Breast epithelium (tissue), 4 donors: ENCODE results near the gene LRRC4C. TPM values are rescaled to one million over a fixed set of nuclear protein-coding genes. Genes with fewer than 3 reads are reported as not detected.

Experiments
- DNase-seq, 2 donors: peaks; one replicate each; pipeline ENCODE4 v3.0.0-alpha.2; 2019; ENCODE audit warnings: low spot score in 2 of 2
- H3K27ac ChIP-seq, 2 donors: fragments of 200-600 bp; sonication (generic) in 1 of 2; one replicate each; pipeline ENCODE4 v1.5.1; 2016 to 2019; ENCODE audit warnings: mild to moderate bottlenecking in 1 of 2
- H3K27me3 ChIP-seq, 2 donors: fragments of 200-600 bp; sonication (generic) in 1 of 2; one replicate each; pipeline versions ENCODE4 v1.5.1 to v1.6.0; 2017 to 2019; ENCODE audit warnings: control low read depth in 1 of 2, mild to moderate bottlenecking in 1 of 2
- H3K36me3 ChIP-seq: fragments of 200-600 bp; one replicate; pipeline ENCODE4 v1.5.1; 2019
- H3K4me1 ChIP-seq, 2 donors: fragments of 200-600 bp; sonication (generic); one replicate each; pipeline ENCODE4 v1.5.1; 2016 to 2019; ENCODE audit warnings: control low read depth in 1 of 2
- H3K4me3 ChIP-seq, 3 donors: fragments of 200-600 bp; sonication (generic); 1 replicate in 2 of 3; 2 replicates in 1 of 3; pipeline ENCODE4 v1.5.1; 2016 to 2019; ENCODE audit warnings: mild to moderate bottlenecking in 3 of 3, moderate library complexity in 2 of 3
- H3K9me3 ChIP-seq, 2 donors: fragments of 200-600 bp; sonication (generic) in 1 of 2; one replicate each; pipeline ENCODE4 v1.5.1; 2016 to 2019; ENCODE audit warnings: control low read depth in 1 of 2
- POLR2A ChIP-seq: fragments of 450-650 bp; IDR thresholded peaks from one replicate; pipeline ENCODE4 v1.6.1; 2016; ENCODE audit warnings: antibody characterized with exemption, mild to moderate bottlenecking, moderate library complexity
- POLR2AphosphoS5 ChIP-seq, 3 donors: sonication (generic); formaldehyde crosslinking; IDR thresholded peaks; one replicate each; pipeline ENCODE4 v1.6.1; 2017; ENCODE audit warnings: antibody characterized with exemption in 3 of 3
- intact Hi-C: fragments of 100-400 bp; cut with DNase I; formaldehyde crosslinking; loops from one replicate; pipeline ENCODE4 v1.15.1; 2023; ENCODE audit warnings: low total_unique reads
- total RNA-seq, 3 donors: library from RNA; depleted of rRNA; stranded (reverse); fragments of >200 nt; gene quantifications; one replicate each; pipeline ENCODE4 v1.1.0, GENCODE V29; 2016
- TF ChIP-seq, protein P1 (sequence below), 3 donors: fragments of 450-650 bp; IDR thresholded peaks; one replicate each; pipeline ENCODE4 v1.5.1; 2016 to 2017; ENCODE audit warnings: antibody characterized with exemption in 3 of 3, mild to moderate bottlenecking in 3 of 3, moderate library complexity in 3 of 3

LRRC4C gene
- total RNA-seq, 3 donors from 2014 or later, result 2.9 to 15.4 (median 6.6) TPM

DNA sequence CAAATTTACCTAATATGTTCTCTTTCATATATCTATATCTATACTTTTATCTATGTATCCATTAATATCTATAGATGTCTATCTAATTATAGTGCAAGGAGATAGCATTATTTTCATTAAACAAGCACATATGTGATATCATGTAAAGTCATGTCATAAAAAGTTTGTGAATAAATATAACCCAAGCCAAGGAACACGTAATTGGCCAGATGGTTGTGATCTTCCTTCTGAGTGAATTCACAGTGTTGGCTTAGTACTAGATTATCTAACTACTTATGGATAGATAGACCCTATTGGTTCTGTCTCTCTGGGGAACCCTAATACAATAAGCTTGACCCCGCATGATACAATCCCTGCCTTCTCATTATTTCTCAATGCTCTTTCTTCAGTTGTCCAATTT, 484.4 kb downstream of the LRRC4C start:
- H3K27me3 ChIP-seq, result no peaks in the 10 kb centered on the region
- no peak overlapping the region for H3K4me3 ChIP-seq
- no peak for DNase-seq
- no peaks in the 10 kb centered on the region for H3K36me3 ChIP-seq
- no peak overlapping the region for H3K27ac ChIP-seq
- no peak for TF ChIP-seq POLR2AphosphoS5 (IDR thresholded peaks at IDR 0.05)
- no peak for TF ChIP-seq POLR2A
- TF ChIP-seq, protein P1, sequence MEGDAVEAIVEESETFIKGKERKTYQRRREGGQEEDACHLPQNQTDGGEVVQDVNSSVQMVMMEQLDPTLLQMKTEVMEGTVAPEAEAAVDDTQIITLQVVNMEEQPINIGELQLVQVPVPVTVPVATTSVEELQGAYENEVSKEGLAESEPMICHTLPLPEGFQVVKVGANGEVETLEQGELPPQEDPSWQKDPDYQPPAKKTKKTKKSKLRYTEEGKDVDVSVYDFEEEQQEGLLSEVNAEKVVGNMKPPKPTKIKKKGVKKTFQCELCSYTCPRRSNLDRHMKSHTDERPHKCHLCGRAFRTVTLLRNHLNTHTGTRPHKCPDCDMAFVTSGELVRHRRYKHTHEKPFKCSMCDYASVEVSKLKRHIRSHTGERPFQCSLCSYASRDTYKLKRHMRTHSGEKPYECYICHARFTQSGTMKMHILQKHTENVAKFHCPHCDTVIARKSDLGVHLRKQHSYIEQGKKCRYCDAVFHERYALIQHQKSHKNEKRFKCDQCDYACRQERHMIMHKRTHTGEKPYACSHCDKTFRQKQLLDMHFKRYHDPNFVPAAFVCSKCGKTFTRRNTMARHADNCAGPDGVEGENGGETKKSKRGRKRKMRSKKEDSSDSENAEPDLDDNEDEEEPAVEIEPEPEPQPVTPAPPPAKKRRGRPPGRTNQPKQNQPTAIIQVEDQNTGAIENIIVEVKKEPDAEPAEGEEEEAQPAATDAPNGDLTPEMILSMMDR (IDR thresholded peaks at IDR 0.05), result no peak
- no peaks in the 10 kb centered on the region for H3K4me1 ChIP-seq
- H3K9me3 ChIP-seq, result peaks cover 8 to 19% of the 10 kb centered on the region in 2 donors
- intact Hi-C loops, result no loop called here

DNA sequence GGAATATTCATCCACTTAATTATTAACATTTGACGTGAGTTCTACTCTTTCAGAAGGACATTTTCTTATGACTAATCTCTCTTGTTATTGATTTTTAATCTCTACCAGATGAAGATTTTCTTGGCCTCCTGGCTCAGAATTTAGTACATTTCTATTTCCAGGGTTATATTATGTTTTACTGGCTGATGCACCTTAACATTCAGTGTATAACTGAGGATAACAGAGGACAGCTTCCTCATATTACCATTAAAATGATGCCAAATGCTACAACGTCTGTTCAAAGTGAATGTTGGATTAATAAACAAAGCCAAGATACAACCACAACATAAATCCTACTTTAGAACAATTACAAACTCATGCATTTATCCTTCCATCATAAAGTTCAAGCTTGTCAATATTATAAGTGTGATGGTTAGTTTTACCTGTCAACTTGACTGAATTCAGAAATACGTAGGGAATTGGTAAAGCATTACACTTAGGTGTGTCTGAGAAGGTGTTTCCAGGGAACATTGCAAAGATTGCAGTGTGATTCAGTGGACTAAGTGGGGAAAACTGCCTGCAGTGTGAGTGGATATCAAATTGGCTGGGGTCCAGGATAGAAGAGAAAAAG, 485.2 kb downstream of the LRRC4C start:
- peaks cover 8 to 22% of the 10 kb centered on the region in 2 donors for H3K9me3 ChIP-seq
- no peaks in the 10 kb centered on the region for H3K4me1 ChIP-seq
- intact Hi-C loops, result no loop called here
- H3K27me3 ChIP-seq, result no peaks in the 10 kb centered on the region
- no peak for TF ChIP-seq POLR2AphosphoS5 (IDR thresholded peaks at IDR 0.05)
- no peak for TF ChIP-seq POLR2A
- TF ChIP-seq, protein P1 (IDR thresholded peaks at IDR 0.05), result no peak
- no peaks in the 10 kb centered on the region for H3K36me3 ChIP-seq
- no peak for DNase-seq
- H3K27ac ChIP-seq, result no peak overlapping the region
- H3K4me3 ChIP-seq, result no peak overlapping the region

DNA sequence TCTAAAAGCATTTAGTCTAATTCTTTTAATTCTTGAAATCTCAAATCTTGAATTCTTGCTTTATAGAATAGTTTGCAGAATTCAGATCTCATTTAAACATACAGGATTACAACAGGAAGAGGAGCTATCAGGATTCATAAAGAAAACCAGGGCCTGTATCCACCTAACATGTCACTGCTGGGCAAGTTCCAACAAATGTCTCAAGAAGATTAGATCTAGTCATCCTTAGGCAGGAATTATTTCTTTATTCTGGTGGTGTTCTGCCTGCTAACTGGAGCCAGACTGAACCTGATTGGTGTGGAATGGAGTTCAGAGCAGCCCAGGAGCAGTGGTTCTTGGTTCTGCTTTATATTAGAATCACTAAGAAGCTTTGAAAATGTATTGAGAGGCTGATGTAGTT, 500.7 kb downstream of the LRRC4C start:
- TF ChIP-seq, protein P1 (IDR thresholded peaks at IDR 0.05), result no peak
- TF ChIP-seq POLR2A (no peak), POLR2AphosphoS5 (IDR thresholded peaks at IDR 0.05) (no peak)
- no peak overlapping the region for H3K4me3 ChIP-seq
- H3K27me3 ChIP-seq, result no peaks in the 10 kb centered on the region
- no peaks in the 10 kb centered on the region for H3K36me3 ChIP-seq
- DNase-seq, result no peak
- no peaks in the 10 kb centered on the region for H3K4me1 ChIP-seq
- no peak overlapping the region for H3K27ac ChIP-seq
- no peaks in the 10 kb centered on the region for H3K9me3 ChIP-seq
- intact Hi-C loops, result no loop called here

DNA sequence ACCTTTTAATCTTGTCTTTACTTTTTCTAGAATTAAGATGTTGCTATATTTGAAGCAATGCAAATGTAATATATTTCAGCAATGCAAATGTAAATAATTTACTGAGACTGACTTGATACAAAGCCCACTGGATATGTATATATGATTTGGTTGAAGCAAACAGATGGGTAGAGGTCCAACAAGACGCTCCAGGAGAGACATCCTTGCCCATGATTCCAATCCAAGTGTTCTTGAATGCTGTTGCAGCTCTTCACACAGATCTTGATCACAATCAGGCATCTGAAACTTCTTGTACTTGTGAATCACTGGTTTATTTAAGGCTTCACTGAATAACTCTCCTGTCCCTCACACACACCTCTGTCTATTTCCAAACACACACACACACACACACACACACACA, 507.0 kb downstream of the LRRC4C start:
- no peak for DNase-seq
- Histone ChIP-seq H3K27me3 (no peaks in the 10 kb centered on the region), H3K9me3 (no peaks in the 10 kb centered on the region), H3K36me3 (no peaks in the 10 kb centered on the region), H3K4me1 (no peaks in the 10 kb centered on the region), H3K4me3 (no peak overlapping the region), H3K27ac (no peak overlapping the region)
- intact Hi-C loops, result no loop called here
- TF ChIP-seq POLR2A (no peak), POLR2AphosphoS5 (IDR thresholded peaks at IDR 0.05) (no peak)
- TF ChIP-seq, protein P1 (IDR thresholded peaks at IDR 0.05), result no peak

DNA sequence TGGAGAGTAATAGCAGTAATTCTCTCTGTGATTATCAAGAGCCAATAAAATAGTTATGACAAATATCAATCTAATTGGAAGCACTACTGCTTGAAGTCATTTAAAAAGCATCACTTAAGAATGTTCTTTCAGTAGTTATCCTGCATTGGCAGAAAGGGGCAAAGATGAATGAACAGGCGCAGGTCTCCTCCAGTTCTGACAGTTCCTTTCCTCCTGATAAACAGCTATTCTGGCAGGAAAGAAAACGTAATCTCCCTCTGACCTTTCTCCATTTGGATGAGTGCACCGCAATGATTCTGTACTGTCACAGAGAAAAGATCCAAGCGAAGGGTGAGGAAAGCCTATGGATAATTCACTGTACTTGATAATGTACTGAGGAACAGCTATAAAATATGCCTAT, 521.5 kb downstream of the LRRC4C start:
- no peaks in the 10 kb centered on the region for H3K4me1 ChIP-seq
- no peak overlapping the region for H3K27ac ChIP-seq
- H3K36me3 ChIP-seq, result no peaks in the 10 kb centered on the region
- TF ChIP-seq POLR2AphosphoS5 (IDR thresholded peaks at IDR 0.05) (no peak), POLR2A (no peak)
- TF ChIP-seq, protein P1 (IDR thresholded peaks at IDR 0.05), result no peak
- intact Hi-C loops, result no loop called here
- H3K4me3 ChIP-seq, result no peak overlapping the region
- no peaks in the 10 kb centered on the region for H3K27me3 ChIP-seq
- no peaks in the 10 kb centered on the region for H3K9me3 ChIP-seq
- no peak for DNase-seq
